HG03060 (cell line): ENCODE data around the gene DLGAP3.

Experiments used
- ATAC-seq: cut with Tn5 transposase; IDR thresholded peaks from one replicate; pipeline ENCODE4 v1.9.1; 2021; ENCODE audit warnings: low read depth, moderate number of reproducible peaks; ENCODE audit not compliant: unreplicated experiment

Gene DLGAP3

GRCh38 chr1:34870395-34870794 lies 59.1 kb downstream of the DLGAP3 start:
- ATAC-seq = no peak

GRCh38 chr1:34869760-34870159 lies 59.7 kb downstream of the DLGAP3 start:
- no peak for ATAC-seq

GRCh38 chr1:34868230-34869049 lies 61.0 kb downstream of the DLGAP3 start:
- ATAC-seq = no peak

GRCh38 chr1:34867415-34867814 lies 62.0 kb downstream of the DLGAP3 start:
- ATAC-seq = no peak

- no peak for ATAC-seq
These were observed 62.7 kb downstream of the DLGAP3 start for GRCh38 chr1:34866762-34867109.

- ATAC-seq = no peak
These were observed 63.3 kb downstream of the DLGAP3 start for GRCh38 chr1:34865981-34866761.

GRCh38 chr1:34865573-34865972 lies 63.9 kb downstream of the DLGAP3 start:
- no peak for ATAC-seq

GRCh38 chr1:34864759-34865158 lies 64.7 kb downstream of the DLGAP3 start:
- ATAC-seq = no peak

GRCh38 chr1:34863501-34863900 lies 65.9 kb downstream of the DLGAP3 start:
- no peak for ATAC-seq

- peak; percentile 81 for ATAC-seq
These were observed 69.8 kb downstream of the DLGAP3 start, which contains the start of gene SMIM12 for GRCh38 chr1:34859446-34860200. TSS of gene SMIM12 (minus strand) at chr1:34859749. CDS start at chr1:34855977, 3,772 bp downstream.

- ATAC-seq = peak; percentile 5
These were observed 70.5 kb downstream of the DLGAP3 start for GRCh38 chr1:34858901-34859445.

GRCh38 chr1:34856697-34857096 lies 72.8 kb downstream of the DLGAP3 start:
- no peak for ATAC-seq

- ATAC-seq = peak; percentile 88
These were observed 76.7 kb downstream of the DLGAP3 start for GRCh38 chr1:34852677-34853217.

GRCh38 chr1:34851431-34852105 lies 77.9 kb downstream of the DLGAP3 start:
- no peak for ATAC-seq

- no peak for ATAC-seq
These were observed 79.1 kb downstream of the DLGAP3 start for GRCh38 chr1:34850382-34850781.

- no peak for ATAC-seq
These were observed 82.4 kb downstream of the DLGAP3 start for GRCh38 chr1:34847094-34847493.

- ATAC-seq = no peak
These were observed 83.2 kb downstream of the DLGAP3 start for GRCh38 chr1:34846265-34846664.

- ATAC-seq = no peak
These were observed 84.1 kb downstream of the DLGAP3 start for GRCh38 chr1:34845131-34845901.

- no peak for ATAC-seq
These were observed 85.2 kb downstream of the DLGAP3 start for GRCh38 chr1:34844252-34844634.
